ENCODE results near the gene IFI27L1.

The IFI27L1 gene

GRCh38 chr14:94115058-94115591, 34.0 kb downstream of the IFI27L1 start:
- H3K4me3 ChIP-seq (ENCODE audit: low read length) = no peak overlapping the region
- no peaks in the 10 kb centered on the region for H4K20me1 ChIP-seq (ENCODE audit: insufficient read depth, low read length)
- H3K27me3 ChIP-seq (ENCODE audit: low read depth, low read length) = 0 out of 2 replicates have a peak, but pooled peaks cover 4% of the 10 kb centered on the region
- no peaks in the 10 kb centered on the region for H3K9me3 ChIP-seq (ENCODE audit: insufficient read depth, low read length)
- no peak overlapping the region for H2AFZ ChIP-seq (ENCODE audit: low read depth, low read length)
- no peak overlapping the region for H3K4me2 ChIP-seq (ENCODE audit: low read length)
- no peaks in the 10 kb centered on the region for H3K79me2 ChIP-seq (ENCODE audit: low read length)
- no peaks in the 10 kb centered on the region for H3K36me3 ChIP-seq (replicated peaks; ENCODE audit: low read depth, low read length)
- H3K9ac ChIP-seq (ENCODE audit: low read length) = no peak overlapping the region
- no peaks in the 10 kb centered on the region for H3K4me1 ChIP-seq (ENCODE audit: low read length)
- TF ChIP-seq EZH2phosphoT487 (IDR thresholded peaks at IDR 0.05; ENCODE audit: low read depth) = no peak
- TF ChIP-seq, protein P1, sequence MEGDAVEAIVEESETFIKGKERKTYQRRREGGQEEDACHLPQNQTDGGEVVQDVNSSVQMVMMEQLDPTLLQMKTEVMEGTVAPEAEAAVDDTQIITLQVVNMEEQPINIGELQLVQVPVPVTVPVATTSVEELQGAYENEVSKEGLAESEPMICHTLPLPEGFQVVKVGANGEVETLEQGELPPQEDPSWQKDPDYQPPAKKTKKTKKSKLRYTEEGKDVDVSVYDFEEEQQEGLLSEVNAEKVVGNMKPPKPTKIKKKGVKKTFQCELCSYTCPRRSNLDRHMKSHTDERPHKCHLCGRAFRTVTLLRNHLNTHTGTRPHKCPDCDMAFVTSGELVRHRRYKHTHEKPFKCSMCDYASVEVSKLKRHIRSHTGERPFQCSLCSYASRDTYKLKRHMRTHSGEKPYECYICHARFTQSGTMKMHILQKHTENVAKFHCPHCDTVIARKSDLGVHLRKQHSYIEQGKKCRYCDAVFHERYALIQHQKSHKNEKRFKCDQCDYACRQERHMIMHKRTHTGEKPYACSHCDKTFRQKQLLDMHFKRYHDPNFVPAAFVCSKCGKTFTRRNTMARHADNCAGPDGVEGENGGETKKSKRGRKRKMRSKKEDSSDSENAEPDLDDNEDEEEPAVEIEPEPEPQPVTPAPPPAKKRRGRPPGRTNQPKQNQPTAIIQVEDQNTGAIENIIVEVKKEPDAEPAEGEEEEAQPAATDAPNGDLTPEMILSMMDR (IDR thresholded peaks at IDR 0.05; ENCODE audit: low read depth, low read length) = no peak
- H3K27ac ChIP-seq (ENCODE audit: low read length) = no peak overlapping the region

DNA sequence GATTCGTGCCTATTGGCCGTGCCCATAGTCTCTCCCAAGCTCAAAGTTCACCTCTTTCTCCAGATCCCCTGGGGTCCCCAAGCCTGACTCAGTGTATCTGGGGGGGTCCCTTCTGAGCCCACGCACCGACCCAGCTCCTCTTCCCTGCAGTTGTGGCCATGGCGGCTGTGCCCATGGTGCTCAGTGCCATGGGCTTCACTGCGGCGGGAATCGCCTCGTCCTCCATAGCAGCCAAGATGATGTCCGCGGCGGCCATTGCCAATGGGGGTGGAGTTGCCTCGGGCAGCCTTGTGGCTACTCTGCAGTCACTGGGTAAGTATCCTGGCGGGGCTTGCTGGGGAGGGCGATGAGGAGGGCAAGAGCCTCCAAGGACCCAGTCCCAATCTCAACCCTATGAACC, 34.5 kb downstream of the IFI27L1 start:
- H3K9ac ChIP-seq (ENCODE audit: low read length) = no peak overlapping the region
- H3K4me2 ChIP-seq (ENCODE audit: low read length) = no peak overlapping the region
- H3K36me3 ChIP-seq (replicated peaks; ENCODE audit: low read depth, low read length) = no peaks in the 10 kb centered on the region
- no peaks in the 10 kb centered on the region for H3K79me2 ChIP-seq (ENCODE audit: low read length)
- H3K4me3 ChIP-seq (ENCODE audit: low read length) = no peak overlapping the region
- H3K9me3 ChIP-seq (ENCODE audit: insufficient read depth, low read length) = no peaks in the 10 kb centered on the region
- no peak overlapping the region for H2AFZ ChIP-seq (ENCODE audit: low read depth, low read length)
- H3K27ac ChIP-seq (ENCODE audit: low read length) = no peak overlapping the region
- no peaks in the 10 kb centered on the region for H3K4me1 ChIP-seq (ENCODE audit: low read length)
- H4K20me1 ChIP-seq (ENCODE audit: insufficient read depth, low read length) = no peaks in the 10 kb centered on the region
- 0 out of 2 replicates have a peak, but pooled peaks cover 4% of the 10 kb centered on the region for H3K27me3 ChIP-seq (ENCODE audit: low read depth, low read length)
- TF ChIP-seq EZH2phosphoT487 (IDR thresholded peaks at IDR 0.05; ENCODE audit: low read depth) = no peak
- TF ChIP-seq, protein P1 (IDR thresholded peaks at IDR 0.05; ENCODE audit: low read depth, low read length) = no peak

DNA sequence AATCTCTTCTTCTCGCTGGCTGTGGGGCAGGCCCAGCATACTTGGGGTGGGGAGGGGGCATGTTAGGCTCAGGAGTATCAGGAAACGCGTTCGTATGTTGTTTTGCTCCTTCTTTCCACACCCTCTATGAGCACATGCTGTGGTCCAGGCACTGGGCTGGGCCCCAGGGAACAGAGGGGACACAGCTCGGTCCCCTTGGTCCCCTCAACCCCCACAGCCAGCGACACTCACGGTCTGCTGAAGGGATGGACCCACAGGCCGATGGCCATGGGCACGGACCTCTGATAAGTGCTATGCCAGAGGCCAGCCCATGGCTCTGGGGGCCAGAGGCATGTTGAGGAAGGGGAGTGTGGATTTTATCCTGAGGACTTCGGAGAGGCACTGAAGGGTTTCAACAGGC, 35.6 kb downstream of the IFI27L1 start:
- Histone ChIP-seq H3K9ac (ENCODE audit: low read length) (no peak overlapping the region), H2AFZ (ENCODE audit: low read depth, low read length) (no peak overlapping the region), H3K4me2 (ENCODE audit: low read length) (no peak overlapping the region), H4K20me1 (ENCODE audit: insufficient read depth, low read length) (no peaks in the 10 kb centered on the region), H3K36me3 (replicated peaks; ENCODE audit: low read depth, low read length) (no peaks in the 10 kb centered on the region), H3K9me3 (ENCODE audit: insufficient read depth, low read length) (no peaks in the 10 kb centered on the region), H3K4me1 (ENCODE audit: low read length) (no peaks in the 10 kb centered on the region), H3K4me3 (ENCODE audit: low read length) (no peak overlapping the region), H3K27me3 (ENCODE audit: low read depth, low read length) (peaks cover 4% of the 10 kb centered on the region; the same call in 1 of the 2 replicates), H3K79me2 (ENCODE audit: low read length) (no peaks in the 10 kb centered on the region), H3K27ac (ENCODE audit: low read length) (no peak overlapping the region)
- TF ChIP-seq EZH2phosphoT487 (IDR thresholded peaks at IDR 0.05; ENCODE audit: low read depth) = no peak
- TF ChIP-seq, protein P1 (IDR thresholded peaks at IDR 0.05; ENCODE audit: low read depth, low read length) = no peak

DNA sequence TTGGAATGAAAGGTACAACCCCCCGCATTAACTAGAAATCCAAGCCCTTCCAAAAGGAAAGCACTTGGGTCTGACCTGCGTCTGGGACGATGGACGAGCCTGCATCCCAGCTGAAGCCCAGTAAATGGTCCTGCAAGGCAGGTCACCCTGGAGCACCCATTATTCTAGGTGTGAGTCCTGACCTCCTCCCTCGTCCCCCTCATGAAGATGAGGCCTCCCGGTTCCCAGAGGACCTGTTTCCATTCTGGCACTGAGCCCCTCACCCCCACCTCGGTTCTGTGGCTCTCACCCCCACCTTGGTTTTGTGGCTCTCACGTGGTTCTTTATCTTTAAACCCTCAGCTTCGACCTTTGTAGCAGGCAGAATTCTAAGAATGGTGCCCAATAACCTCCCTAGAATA, 36.7 kb downstream of the IFI27L1 start:
- Histone ChIP-seq H3K27me3 (ENCODE audit: low read depth, low read length) (peaks cover 7% of the 10 kb centered on the region; the same call in 1 of the 2 replicates), H3K9ac (ENCODE audit: low read length) (no peak overlapping the region), H3K4me1 (ENCODE audit: low read length) (no peaks in the 10 kb centered on the region), H3K4me2 (ENCODE audit: low read length) (no peak overlapping the region), H3K9me3 (ENCODE audit: insufficient read depth, low read length) (no peaks in the 10 kb centered on the region; the same call in 1 of the 2 replicates), H3K27ac (ENCODE audit: low read length) (no peak overlapping the region), H2AFZ (ENCODE audit: low read depth, low read length) (no peak overlapping the region), H4K20me1 (ENCODE audit: insufficient read depth, low read length) (no peaks in the 10 kb centered on the region), H3K4me3 (ENCODE audit: low read length) (no peak overlapping the region), H3K36me3 (replicated peaks; ENCODE audit: low read depth, low read length) (no peaks in the 10 kb centered on the region), H3K79me2 (ENCODE audit: low read length) (no peaks in the 10 kb centered on the region)
- no peak for TF ChIP-seq EZH2phosphoT487 (IDR thresholded peaks at IDR 0.05; ENCODE audit: low read depth)
- TF ChIP-seq, protein P1 (IDR thresholded peaks at IDR 0.05; ENCODE audit: low read depth, low read length) = no peak
